ENCODE data around the gene XKR3.
"Not testable (repeated sequence)": the region's sequence is repeated elsewhere in the genome, so short reads cannot be mapped to it uniquely, and the experiment has no call there.

DNA sequence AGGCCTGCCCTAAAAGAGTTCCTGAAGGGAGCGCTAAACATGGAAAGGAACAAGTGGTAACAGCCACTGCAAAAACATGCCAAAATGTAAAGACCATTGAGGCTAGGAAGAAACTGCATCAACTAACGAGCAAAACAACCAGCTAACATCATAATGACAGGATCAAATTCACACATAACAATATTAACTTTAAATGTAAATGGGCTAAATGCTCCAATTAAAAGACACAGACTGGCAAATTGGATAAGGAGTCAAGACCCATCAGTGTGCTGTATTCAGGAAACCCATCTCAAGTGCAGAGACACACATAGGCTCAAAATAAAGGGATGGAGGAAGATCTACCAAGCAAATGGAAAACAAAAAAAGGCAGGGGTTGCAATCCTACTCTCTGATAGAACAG, 57.3 kb downstream of the XKR3 start:
- TF ChIP-seq, protein P1, sequence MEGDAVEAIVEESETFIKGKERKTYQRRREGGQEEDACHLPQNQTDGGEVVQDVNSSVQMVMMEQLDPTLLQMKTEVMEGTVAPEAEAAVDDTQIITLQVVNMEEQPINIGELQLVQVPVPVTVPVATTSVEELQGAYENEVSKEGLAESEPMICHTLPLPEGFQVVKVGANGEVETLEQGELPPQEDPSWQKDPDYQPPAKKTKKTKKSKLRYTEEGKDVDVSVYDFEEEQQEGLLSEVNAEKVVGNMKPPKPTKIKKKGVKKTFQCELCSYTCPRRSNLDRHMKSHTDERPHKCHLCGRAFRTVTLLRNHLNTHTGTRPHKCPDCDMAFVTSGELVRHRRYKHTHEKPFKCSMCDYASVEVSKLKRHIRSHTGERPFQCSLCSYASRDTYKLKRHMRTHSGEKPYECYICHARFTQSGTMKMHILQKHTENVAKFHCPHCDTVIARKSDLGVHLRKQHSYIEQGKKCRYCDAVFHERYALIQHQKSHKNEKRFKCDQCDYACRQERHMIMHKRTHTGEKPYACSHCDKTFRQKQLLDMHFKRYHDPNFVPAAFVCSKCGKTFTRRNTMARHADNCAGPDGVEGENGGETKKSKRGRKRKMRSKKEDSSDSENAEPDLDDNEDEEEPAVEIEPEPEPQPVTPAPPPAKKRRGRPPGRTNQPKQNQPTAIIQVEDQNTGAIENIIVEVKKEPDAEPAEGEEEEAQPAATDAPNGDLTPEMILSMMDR (conservative IDR thresholded peaks at IDR 0.05; ENCODE audit: low read depth, low read length), result not testable (repeated sequence)
- TF ChIP-seq EZH2 (IDR thresholded peaks at IDR 0.05; ENCODE audit: low read length, unreplicated experiment), result not testable (repeated sequence)
